Tibial artery (tissue), 4 donors: ENCODE data around the gene CRYGD.
"Not testable (repeated sequence)": the region's sequence is repeated elsewhere in the genome, so short reads cannot be mapped to it uniquely, and the experiment has no call there.

Experiments used
- DNase-seq, 2 donors: peaks; one replicate each; pipeline ENCODE4 v3.0.0-alpha.2; 2019
- H3K27ac ChIP-seq, 2 donors: fragments of 200-600 bp; sonication (generic) in 1 of 2; 1 replicate in 1 of 2; 2 replicates in 1 of 2; pipeline ENCODE4 v1.5.1; 2018 to 2019; ENCODE audit warnings: mild to moderate bottlenecking in 1 of 2
- H3K27me3 ChIP-seq, 2 donors: fragments of 200-600 bp; sonication (generic) in 1 of 2; one replicate each; pipeline versions ENCODE4 v1.5.1 to v1.6.0; 2016 to 2019
- H3K36me3 ChIP-seq, 3 donors: fragments of 200-600 bp; sonication (generic) in 2 of 3; one replicate each; pipeline ENCODE4 v1.5.1; 2016 to 2019; ENCODE audit warnings: mild to moderate bottlenecking in 2 of 3
- H3K4me1 ChIP-seq, 4 donors: fragments of 200-600 bp; sonication (generic) in 2 of 4; 1 replicate in 3 of 4; 2 replicates in 1 of 4; pipeline ENCODE4 v1.5.1; 2016 to 2019
- H3K4me3 ChIP-seq, 2 donors: fragments of 200-600 bp; sonication (generic) in 1 of 2; 1 replicate in 1 of 2; 2 replicates in 1 of 2; pipeline ENCODE4 v1.5.1; 2018 to 2019; ENCODE audit warnings: mild to moderate bottlenecking in 2 of 2
- H3K9me3 ChIP-seq, 3 donors: fragments of 200-600 bp; sonication (generic) in 1 of 3; one replicate each; pipeline ENCODE4 v1.5.1; 2016 to 2019
- intact Hi-C: fragments of 100-400 bp; cut with DNase I; formaldehyde crosslinking; loops from one replicate; pipeline ENCODE4 v1.15.0; 2023; ENCODE audit warnings: low total_unique reads
- TF ChIP-seq, protein P1 (sequence below), 2 experiments: fragments of 200-600 bp in 1 of 2; fragments of 450-650 bp in 1 of 2; IDR thresholded peaks; one replicate each; pipeline ENCODE4 v1.5.1; 2017 to 2019; ENCODE audit warnings: antibody characterized with exemption in 2 of 2, mild to moderate bottlenecking in 1 of 2, moderate library complexity in 1 of 2

Gene CRYGD

DNA sequence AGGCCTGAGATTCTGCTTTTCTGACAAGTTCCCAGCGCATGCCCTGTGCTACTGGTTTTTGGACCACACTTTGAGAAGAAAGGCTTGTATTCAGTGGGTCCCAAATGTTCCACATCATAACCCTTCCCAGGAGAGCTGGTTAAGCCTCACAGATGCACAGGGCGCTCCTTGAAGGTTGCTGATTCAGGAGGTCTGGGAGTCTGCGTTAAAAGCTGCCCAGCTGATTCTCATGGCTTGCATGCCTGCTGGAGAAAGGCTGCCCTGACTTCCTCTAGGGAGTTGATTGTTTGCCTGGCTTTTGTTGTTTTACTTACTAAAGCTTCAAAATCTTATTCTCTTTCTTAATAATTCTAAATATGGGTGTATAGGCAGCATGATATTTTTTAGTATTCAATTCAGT, 20.7 kb downstream of the CRYGD start:
- DNase-seq, result no peak
- Histone ChIP-seq H3K27me3 (no peaks in the 10 kb centered on the region), H3K27ac (no peak overlapping the region), H3K36me3 (no peaks in the 10 kb centered on the region), H3K9me3 (no peaks in the 10 kb centered on the region), H3K4me3 (no peak overlapping the region), H3K4me1 (no peaks in the 10 kb centered on the region)
- intact Hi-C loops, result no loop called here
- TF ChIP-seq, protein P1, sequence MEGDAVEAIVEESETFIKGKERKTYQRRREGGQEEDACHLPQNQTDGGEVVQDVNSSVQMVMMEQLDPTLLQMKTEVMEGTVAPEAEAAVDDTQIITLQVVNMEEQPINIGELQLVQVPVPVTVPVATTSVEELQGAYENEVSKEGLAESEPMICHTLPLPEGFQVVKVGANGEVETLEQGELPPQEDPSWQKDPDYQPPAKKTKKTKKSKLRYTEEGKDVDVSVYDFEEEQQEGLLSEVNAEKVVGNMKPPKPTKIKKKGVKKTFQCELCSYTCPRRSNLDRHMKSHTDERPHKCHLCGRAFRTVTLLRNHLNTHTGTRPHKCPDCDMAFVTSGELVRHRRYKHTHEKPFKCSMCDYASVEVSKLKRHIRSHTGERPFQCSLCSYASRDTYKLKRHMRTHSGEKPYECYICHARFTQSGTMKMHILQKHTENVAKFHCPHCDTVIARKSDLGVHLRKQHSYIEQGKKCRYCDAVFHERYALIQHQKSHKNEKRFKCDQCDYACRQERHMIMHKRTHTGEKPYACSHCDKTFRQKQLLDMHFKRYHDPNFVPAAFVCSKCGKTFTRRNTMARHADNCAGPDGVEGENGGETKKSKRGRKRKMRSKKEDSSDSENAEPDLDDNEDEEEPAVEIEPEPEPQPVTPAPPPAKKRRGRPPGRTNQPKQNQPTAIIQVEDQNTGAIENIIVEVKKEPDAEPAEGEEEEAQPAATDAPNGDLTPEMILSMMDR (IDR thresholded peaks at IDR 0.05), result no peak

GRCh38 chr2:208101716-208102631, 22.4 kb downstream of the CRYGD start:
- no peak for DNase-seq

DNA sequence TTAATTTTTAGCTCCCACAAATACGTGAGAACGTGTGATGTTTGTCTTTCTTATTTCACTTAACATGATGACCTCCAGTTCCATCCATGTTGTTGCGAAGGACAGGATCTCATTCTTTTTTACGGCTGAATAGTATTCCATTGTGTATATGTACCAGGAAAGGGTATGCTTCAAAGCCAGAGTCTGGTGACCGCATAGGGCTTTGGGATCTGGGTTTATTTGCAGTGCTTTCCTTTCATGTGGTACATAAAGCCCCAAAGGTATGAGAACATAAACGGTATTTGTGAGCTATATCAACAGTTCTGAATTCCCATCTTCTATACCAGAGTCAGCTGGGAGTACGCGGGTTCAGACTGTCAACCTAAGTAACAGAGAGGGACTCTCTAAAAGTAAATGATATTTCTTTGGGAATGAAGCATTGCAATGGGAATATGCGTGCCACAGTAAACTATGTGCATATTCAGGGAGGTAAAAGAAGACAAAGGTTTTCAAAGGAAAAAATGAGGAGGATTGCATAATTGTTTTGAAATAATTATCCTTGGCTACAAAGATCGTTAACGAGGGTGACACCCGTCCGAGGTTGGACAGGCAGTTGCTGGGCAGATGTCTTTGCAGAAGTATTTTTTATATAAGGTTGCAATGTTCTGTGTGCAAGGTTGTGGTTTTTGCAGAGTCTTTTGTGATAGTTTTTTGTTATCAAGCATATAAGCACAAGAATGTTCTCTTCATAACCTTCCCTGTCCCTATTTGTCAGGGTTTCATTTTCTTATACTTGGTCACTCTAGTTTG, 24.4 kb downstream of the CRYGD start:
- Histone ChIP-seq H3K27ac (no peak overlapping the region), H3K27me3 (no peaks in the 10 kb centered on the region), H3K4me1 (no peaks in the 10 kb centered on the region), H3K36me3 (no peaks in the 10 kb centered on the region), H3K9me3 (no peaks in the 10 kb centered on the region), H3K4me3 (no peak overlapping the region)
- TF ChIP-seq, protein P1 (IDR thresholded peaks at IDR 0.05), result no peak
- intact Hi-C loops, result no loop called here
- DNase-seq, result no peak

More at GRCh38 chr2:208101716-208102631, 22.4 kb downstream of the CRYGD start:
- H3K36me3 ChIP-seq, result no peaks in the 10 kb centered on the region
- no peaks in the 10 kb centered on the region for H3K4me1 ChIP-seq
- H3K9me3 ChIP-seq, result no peaks in the 10 kb centered on the region
- TF ChIP-seq, protein P1 (IDR thresholded peaks at IDR 0.05), result no peak
- no peak overlapping the region for H3K27ac ChIP-seq
- no peak overlapping the region for H3K4me3 ChIP-seq
- intact Hi-C loops, result no loop called here
- no peaks in the 10 kb centered on the region for H3K27me3 ChIP-seq

DNA sequence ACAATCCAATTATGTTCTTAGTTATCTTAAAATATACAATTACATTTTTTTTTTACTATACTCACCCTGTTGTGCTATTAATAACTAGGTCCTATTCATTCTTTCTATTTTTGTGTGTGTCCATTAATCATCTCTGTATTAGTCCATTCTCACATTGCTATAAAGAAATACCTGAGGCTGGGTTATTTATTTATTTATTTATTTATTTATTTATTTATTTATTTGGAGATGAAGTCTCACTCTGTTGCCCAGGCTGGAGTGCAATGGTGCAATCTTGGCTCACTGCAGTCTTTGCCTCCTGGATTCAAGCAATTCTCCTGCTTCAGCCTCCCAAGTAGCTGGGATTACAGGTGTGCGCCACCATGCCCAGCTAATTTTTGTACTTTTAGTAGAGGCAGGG, 25.6 kb downstream of the CRYGD start:
- H3K27ac ChIP-seq, H3K27me3 ChIP-seq, H3K36me3 ChIP-seq, H3K4me3 ChIP-seq, H3K9me3 ChIP-seq, DNase-seq, intact Hi-C loops, H3K4me1 ChIP-seq: not testable (repeated sequence)

- Histone ChIP-seq H3K27ac (no peak overlapping the region), H3K4me3 (no peak overlapping the region), H3K4me1 (no peaks in the 10 kb centered on the region), H3K9me3 (no peaks in the 10 kb centered on the region), H3K27me3 (no peaks in the 10 kb centered on the region), H3K36me3 (no peaks in the 10 kb centered on the region)
- intact Hi-C loops, result no loop called here
- TF ChIP-seq, protein P1 (IDR thresholded peaks at IDR 0.05), result no peak
- no peak for DNase-seq
Measured at GRCh38 chr2:208098267-208098666, 26.1 kb downstream of the CRYGD start.

DNA sequence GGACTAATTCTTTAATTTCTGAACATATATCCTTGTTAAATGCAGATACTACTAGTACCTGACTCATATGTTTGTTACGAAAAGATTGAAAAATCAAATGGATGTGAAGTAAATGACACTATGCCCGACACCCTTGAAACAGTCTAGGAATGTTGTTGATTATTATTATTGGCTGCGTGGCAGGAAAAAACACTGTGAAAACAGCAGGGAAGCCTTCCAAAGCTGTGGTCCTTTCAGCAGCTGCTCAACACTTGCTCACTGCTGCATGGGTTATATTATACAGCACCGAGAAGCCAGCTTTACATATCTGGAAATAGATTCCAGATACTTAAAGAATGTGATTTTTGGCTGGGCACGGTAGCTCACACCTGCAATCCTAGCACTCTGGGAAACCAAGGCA, 26.5 kb downstream of the CRYGD start:
- TF ChIP-seq, protein P1 (IDR thresholded peaks at IDR 0.05), result no peak
- H3K4me1 ChIP-seq, result no peaks in the 10 kb centered on the region
- H3K4me3 ChIP-seq, result no peak overlapping the region
- no peaks in the 10 kb centered on the region for H3K9me3 ChIP-seq
- intact Hi-C loops, result no loop called here
- H3K36me3 ChIP-seq, result no peaks in the 10 kb centered on the region
- no peak for DNase-seq
- no peaks in the 10 kb centered on the region for H3K27me3 ChIP-seq
- no peak overlapping the region for H3K27ac ChIP-seq
